Ammon's horn (tissue), 1 donor: ENCODE data around the gene CYP19A1.

Experiments used
- DNase-seq: peaks from one replicate; pipeline ENCODE4 v3.0.0-alpha.2; 2016; ENCODE audit warnings: low spot score

The CYP19A1 gene

DNA sequence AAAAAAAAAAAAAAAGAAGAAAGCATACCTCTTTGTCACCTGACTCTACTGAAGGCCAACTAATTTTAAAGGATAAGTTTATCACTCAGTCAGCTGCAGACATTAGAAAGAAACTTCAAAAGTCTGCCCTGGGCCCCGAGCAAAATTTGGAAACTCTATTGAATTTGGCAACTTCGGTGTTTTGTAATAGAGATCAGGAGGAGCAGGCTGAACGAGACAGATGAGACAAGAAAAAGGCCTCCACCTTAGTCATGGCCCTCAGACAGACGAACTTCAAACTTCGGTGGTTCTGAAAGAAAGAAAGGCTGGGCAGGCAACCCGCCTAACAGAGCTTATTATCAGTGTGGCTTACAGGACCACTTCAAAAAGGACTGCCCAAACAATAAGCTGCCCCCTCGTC, 21.6 kb upstream of the CYP19A1 start:
- no peak for DNase-seq

DNA sequence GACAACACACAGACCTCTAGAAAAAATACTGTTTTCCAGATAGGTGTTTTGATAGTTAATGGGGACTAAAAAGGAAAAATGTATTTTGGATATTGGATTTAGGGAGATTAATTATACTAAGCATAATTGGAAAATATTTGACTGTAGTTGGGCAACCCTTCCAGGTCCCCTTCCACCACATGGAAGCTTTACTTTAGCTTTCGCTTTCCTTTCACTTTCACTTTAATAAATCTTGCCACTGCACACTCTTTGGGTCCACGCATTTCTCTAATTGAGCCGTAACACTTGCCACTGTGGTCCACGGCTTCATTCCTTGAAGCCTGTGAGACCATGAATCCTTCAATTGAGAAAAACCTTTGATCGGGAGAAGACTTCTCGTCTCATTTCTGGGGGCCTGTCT, 18.6 kb upstream of the CYP19A1 start:
- no peak for DNase-seq

DNA sequence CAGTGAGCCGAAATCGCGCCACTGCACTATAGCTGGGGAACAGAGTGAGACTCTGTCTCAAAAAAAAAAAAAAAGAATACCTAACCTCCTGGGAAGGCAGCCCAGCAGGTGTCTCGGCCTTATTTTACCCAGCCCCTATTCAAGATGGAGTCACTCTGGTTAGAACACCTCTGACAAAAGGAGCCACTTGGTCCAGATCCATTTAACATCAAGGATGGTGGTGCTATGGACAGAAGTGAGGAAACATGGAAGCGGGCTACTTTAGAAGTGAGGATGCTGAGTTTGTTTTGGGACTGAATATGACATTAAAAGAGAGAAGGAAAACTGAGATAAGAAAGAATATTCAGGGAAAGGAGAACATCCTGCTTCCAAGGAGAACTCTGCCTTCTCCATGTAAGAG, 17.8 kb upstream of the CYP19A1 start:
- DNase-seq = no peak

DNA sequence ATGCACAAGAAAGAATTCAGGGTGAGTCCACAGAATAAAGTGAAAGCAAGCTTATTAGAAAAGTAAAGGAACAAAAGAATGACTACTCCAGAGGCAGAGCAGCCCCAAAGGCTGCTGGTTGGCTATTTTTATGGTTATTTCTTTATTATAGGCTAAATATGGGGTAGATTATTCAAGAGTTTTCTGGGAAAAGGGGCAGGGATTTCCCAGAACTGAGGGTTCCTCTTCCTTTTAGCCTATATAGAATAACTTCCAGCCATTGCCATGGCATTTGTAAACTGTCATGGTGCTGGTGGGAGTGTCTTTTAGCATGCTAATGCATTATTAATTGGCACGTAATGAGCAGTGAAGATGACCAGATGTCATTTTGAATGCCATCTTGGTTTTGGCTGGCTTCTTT, 16.7 kb upstream of the CYP19A1 start:
- no peak for DNase-seq

DNA sequence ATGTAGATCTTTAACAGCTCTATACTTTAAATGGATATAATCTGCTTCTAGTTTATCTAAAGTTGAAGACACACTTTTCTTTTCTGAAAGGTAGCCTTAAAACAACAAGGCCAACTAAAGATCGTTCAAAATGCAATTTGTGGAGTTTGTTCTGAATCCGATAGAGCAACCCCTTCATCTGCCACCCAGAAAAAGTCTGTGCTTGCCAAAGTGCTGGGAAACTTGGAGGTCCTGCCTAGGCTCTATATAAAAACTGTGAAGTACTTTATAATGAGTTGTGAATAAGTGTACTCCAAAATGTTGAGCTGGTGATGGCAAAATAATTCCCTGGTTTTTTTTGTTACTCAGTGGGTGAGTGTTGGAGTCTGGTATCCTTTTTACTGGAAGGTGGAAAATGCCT, 15.6 kb upstream of the CYP19A1 start:
- DNase-seq = no peak

DNA sequence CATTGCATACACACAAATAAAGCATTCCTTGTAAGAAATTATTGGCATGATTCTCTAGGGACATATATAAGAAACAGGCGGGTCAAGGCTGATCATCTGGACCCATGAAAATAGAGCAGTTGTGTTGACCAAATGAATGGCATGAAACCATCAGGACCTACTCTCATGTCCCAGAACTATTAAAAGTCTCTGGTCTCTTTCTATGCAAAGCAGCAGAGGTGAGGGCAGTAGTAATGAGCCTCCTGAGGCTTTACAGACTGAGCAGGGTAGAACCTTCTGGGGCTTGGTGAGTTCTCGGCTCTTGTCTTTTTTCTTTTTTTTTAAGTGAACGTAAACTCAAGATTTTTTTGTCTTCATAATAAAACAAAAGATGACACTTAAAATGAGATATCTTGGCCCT, 12.3 kb upstream of the CYP19A1 start:
- no peak for DNase-seq

DNA sequence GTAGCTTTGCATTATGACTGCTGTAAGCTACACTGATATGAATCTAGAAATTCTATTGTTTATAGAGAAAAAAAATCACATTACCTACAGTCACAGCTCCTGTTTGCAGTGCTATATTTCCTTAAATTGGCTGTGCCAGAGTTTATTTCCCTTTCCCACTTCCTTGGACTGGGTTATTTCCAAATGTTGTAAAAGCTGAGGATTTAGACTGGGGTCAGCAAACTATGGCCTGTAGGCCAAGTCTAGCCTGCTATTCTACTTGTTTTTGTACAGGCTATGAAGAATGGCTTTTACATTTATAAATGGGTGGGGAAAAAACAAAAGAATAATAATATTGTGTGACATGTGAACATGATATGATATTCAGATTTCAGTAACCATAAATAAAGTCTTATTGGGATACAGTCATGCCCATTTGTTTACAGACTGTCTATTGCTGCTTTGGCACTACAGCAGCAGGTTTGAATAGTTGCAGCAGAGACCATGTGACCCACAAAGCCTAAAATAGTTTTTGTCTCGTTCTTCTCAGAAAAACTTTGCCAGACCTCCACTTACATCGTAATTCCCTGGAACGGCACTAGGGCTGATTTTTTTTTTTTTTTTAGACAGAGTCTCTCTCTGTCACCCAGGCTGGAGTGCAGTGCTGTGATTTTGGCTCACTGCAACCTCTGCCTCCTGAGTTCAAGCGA, 10.9 kb upstream of the CYP19A1 start:
- DNase-seq = peak; percentile 64

DNA sequence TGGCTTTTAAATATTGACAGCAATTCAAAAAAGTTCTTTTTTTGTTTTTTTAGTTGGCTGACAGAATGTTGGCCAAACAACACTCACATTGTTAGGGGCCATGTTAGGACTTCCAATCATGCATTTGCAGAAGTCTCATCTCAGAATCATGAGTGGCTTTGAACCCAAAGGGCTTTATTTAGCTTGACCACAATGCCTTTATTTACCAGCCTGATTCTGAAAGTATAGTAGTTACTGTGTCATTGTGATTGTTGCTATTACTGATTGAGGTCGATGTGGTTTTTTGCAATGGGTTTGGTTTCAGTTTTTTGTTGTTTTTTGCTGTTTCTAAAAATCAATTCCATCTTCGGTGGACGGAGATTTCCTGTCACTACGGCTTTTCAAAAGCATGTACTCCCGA, 10.3 kb upstream of the CYP19A1 start:
- DNase-seq = peak; percentile 86

DNA sequence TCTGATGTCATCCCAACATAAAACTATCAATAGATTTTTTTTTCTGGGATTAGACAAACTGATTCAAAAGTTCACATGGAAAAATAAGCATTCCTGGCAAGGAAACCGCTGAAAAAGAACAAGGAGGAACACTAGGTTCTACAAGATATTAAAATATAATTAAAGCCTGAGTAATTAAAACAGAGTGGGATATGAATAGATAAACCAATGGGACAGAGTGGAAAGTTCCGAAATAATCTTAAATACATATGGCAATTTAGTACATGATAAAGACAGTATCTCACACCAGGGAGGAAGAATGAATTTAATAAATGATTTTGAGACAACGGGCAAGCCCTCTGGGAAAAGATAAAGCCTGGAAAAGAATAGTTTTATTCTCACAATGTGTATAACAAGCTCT, 7.7 kb upstream of the CYP19A1 start:
- no peak for DNase-seq

DNA sequence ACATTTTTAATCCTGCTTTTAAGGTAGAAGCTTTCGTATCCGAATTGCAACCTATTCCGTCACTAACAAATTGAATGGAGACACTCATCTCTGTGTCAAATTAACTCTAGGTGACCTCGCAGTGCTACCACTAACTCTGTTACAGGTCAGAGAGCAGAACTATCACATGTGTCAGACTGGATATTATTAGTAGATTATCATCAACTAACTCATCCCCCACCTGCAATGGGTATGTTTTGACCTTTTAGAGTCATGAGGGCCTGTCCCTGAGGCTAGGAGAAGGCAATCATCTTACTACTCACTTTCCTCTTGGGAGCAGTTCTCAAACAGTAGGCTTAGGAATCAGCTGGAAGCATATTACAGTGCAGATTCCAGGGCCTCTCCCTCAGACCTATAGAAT, 5.1 kb upstream of the CYP19A1 start:
- no peak for DNase-seq

DNA sequence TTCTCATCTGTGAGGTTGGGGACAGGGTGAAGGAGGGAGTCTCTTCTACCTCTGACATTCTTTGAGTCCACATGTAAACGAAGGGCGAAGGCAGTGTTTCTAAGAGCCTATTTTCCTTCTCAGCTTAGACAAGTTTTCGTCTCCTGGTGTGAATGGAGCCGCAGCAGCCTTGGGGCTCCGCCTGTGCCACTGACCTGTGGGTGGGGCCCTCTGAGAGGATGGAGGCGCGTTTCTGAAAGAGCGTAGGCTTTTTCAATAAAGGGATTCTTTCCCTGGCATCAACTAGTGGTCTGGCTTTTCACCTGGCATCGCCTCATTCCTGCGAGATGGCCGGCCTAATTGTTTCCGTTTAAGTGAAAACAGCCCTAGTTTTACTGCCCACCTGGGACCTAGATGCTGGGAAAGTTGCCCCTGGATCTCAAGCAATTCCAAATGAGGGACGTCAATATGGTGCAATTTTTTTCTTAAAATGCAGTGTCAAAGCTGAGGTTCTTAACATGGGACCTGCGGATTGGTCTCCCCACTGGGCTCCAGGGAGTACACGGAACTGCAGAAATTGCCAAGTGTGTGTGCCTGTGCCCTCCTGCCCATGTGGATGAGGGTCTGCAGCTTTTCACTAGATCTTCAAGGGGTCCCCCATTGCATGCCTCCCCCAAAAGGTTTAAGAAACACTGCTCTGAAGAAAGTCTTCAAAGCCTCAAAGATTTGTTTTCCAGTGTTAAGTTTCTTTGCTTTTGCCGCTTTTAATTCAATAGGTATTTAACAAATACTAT, 4.0 kb upstream of the CYP19A1 start:
- DNase-seq = no peak

DNA sequence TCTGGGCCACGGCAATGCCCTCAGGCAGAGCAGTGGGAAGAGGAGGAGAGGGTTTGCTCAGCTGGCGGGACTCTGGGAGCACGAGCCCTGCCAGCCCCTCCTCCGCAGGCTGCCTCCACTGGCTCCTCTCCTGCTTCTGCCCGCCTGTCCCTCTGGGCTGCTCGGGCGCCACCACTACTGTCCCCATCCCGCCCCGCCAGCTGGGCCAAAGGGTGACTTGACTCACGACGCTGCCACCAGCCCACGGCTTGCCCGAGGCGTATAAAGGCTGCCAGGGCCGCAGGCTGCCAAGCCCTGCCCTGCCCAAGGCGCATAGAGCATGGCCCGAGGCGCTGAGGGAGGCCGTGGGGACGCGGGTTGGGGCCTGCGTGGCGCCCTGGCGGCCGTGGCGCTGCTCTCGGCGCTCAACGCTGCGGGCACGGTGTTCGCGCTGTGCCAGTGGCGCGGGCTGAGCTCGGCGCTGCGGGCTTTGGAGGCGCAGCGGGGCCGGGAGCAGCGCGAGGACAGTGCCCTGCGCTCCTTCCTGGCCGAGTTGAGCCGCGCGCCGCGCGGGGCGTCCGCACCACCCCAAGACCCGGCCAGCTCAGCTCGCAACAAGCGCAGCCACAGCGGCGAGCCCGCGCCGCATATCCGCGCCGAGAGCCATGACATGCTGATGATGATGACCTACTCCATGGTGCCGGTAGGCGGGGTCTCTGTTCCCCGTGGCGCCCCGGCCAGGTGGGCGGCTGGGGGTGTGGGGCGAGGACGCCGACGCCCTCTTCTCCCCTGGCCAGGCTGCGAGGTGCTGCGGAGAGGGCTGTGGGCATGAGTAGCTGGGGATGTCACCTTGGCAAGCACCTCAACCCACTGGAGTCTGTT, 3.2 kb upstream of the CYP19A1 start, which contains the start of gene GLDN:
Gene GLDN (plus strand): TSS at position 290 of the 861 bp plus-strand sequence. CDS start 30 bp downstream, at position 320.
- DNase-seq = peak; percentile 91

DNA sequence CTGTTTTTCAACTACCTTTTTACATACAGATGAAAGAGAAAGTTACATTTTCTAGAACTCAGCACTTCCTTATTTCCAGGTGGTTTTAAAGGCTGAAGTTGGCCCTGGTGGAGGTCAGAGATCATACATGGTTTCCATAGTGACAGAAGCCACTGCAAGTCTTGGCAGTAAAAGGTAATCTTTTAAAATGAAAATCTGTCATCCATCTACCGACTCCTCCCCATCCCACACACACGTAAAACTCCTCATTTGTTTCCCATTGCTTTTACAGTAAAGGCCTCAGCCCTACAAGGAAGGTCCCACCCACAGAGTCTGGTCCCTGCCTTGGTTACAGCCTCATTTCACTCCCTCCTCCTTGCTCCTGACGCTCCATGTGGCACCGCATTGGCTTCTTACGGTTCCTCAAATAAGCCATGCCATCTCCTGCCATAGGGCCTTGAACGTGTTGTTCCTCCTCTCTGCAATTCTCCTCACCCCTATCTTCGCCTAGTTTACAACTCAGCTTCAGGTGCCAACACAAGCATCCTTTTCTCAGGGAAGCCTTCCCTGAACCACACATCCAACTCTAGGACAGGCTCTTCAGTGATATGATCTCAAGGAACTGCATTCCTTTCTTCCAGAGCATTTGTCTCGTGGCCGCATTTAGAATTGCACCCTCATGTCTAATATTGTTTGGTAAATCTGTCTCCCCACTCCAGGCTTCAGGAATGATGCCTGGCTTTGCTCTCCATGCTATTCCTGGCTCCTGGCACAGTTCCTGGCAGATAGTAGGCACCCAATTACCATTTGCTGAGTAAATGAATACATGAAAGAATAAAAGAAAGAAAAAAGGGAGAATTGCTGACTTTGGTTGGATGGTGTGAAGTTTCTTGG, 2.6 kb downstream of the CYP19A1 start:
- no peak for DNase-seq

DNA sequence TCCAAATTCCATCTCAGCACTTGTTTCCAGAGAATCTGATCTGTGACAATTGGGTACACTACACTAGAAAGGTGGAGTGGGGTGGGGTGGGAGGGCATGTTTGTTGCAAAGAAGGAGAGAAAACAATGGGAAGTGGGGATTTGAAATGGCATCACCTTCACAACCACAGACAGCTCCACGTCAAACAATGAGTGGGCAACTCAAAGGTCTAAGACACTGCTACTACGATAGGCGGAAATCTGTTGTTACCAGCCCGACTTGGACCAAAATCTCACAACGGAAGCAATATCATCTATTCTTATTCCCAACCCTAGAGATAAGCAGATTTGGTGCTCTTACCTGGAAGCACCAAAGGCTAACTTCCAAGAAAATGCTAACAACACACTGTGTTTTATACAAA, 3.3 kb downstream of the CYP19A1 start:
- DNase-seq = no peak

DNA sequence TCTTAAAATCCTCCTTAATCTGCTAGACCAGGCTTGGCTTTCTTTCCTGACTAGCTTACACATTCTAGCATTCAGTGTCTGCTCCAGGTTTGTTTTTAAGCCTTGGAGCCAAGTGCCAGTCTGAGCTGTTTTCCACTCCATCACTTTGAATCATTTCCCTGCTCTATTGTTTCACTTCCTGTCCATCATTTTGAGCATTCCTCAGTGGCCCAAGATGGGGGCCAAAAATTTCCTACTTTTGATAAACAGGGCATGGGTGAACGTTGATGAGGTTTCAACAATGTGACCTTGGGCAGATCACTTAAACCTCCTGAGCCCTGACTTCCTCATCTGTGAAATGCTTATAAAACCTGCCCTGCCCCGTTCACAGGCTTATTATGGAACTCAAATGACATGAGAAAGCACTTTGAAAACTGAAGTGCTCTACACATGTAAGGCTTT, 4.4 kb downstream of the CYP19A1 start:
- DNase-seq = no peak

DNA sequence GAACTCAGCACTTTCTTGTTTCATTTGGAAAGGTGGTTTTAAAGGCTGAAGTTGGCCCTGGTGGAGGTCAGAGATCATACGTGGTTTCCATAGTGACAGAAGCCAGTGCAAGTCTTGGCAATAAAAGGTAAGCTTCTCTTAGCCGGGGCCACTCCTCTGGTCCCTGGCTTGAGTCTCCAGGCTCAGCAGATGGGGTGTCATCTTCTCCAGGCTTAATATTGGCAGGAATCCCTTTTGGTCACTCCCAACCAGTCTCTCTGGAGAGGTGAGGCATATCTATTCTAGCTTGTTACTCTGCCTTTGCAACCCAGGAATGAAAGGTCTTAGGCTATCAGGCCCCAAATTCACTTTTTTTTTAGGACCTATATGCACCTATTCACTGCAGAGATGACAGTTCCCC, 4.8 kb downstream of the CYP19A1 start:
- no peak for DNase-seq

DNA sequence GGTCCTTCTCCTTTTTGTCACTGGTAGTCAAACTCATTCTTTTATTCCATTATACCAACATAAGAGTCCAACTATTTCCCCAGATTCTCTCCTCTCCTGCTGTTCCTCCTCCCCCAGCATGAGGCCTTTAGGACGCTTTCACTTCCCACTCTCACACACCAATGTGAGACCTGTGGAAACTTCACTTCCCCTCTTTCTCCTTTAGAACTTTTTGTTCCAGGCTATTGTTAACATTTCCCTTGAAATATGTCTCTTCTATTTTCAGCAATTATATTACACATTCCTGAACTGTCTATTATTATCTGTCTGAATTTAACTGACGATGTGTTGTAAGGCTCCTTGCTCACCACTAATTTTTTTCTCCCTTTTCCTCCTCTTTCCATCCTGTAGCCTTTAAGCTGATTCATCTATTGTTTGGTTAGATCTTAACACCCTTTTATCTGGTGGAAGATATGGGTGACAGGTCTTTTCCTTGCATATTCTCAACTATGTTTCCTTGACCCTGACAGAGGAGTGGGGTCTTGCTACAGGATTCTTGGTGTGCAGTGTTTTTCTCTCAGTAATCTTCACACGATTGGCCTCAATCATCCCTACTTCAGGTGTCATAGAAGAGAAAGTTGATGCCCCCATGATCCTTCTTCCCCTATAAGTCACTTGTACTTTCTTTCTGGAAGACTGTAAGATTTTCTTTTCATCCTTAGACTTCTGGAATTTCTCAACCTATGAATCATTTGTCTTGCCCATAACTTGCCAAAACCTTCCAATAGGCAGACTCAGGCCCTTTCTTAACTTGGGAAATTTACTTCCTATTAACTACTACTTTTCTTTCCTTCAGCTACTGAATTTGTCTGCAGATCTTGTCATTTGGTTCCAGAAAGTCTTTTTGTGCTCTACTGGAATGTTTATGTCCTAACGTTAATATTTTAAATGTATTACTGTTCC, 5.9 kb downstream of the CYP19A1 start:
- peak; percentile 66 for DNase-seq

DNA sequence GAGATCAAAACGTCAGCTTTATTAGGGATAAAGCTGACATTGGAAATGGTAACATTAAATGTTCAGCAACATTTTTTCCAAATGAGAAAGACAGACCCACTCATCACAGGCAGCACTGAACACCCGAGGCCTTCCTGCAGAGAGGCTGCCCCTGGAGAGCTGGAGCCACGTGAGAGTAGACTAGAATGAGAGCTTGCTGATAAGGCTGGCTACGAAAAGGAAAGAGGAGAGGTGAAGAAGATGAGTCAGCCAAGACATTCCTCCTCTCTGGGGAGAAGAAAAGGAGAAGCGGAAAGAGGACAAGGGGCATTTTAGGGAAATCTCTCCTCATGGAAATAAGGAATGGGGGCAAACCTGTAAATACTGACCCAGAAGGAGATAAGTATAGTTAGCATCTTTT, 7.3 kb downstream of the CYP19A1 start:
- no peak for DNase-seq

DNA sequence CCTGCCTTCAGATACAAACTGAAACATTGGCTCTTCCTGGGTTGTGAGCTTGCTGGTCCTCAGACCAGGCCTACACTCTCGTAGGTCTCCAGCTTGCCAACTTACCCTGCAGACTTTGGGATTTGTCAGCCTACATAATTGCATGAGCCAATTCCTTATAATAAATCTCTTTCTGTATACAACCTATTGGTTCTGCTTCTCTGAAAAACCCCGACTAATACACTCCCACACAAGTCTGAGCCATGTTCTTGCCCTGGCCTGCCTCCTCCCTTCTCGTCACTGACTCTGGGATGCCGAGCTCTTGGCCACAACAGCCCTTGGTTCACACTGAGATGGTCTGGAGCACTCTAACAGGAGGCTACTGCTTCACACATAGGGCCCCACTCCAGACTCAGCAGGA, 9.5 kb downstream of the CYP19A1 start:
- DNase-seq = no peak

DNA sequence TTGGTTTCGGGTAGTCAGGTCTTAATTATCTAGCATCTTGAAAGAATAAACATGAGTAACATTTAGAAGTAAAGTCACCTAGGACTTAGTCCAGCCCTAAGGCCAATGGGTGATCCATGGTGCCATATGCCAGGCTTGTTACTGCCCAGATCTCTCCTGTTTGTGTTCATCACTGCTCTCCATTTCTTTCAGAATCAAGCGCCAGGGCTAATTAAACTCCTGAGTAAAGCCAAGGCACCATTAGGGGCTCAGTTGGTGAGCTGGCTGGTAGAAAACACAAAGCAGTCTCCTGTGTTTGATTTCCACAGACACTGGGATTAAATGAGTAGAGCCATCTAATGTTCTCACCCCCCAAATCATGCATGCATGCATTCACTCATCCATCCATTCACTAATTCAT, 11.3 kb downstream of the CYP19A1 start:
- no peak for DNase-seq

DNA sequence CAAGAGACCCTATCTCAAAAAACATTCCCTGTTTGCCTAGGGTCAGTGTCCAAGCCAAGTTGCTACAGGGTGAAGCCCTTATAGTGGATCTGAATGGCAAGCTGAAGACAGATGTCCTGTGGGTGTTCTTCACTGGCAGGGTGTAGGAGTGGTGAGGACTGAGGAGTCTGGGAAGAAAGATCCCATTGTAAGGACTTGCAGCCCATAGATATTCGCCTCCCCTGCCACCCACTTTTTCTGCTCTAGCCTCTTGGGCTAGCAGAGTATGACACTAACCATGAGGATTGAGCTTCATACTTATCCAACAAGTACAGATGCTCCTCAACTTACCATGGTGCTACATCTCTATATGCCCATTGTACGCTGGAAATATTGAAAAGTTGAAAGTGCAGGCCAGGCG, 13.2 kb downstream of the CYP19A1 start:
- DNase-seq = no peak
